Measurements from ENCODE around the gene OTUB1. TPM values are rescaled to one million over a fixed set of nuclear protein-coding genes. Genes with fewer than 3 reads are reported as not detected.

The OTUB1 gene
- total and polyA plus RNA-seq, 2 experiments from 2014 or later = 119 to 269 TPM

- H3K36me3 ChIP-seq = no peaks in the 10 kb centered on the region
- no peak for TF ChIP-seq CTCF (IDR thresholded peaks at IDR 0.05; ENCODE audit: low read depth, low read length)
Observed at GRCh38 chr11:63940786-63941185, 45.5 kb upstream of the OTUB1 start.

GRCh38 chr11:63941901-63942300 lies 44.3 kb upstream of the OTUB1 start:
- no peak for DNase-seq (ENCODE audit: low read depth in 1 of 2, low spot score in 1 of 2)
- no peaks in the 10 kb centered on the region for H3K27me3 ChIP-seq
- H3K9me3 ChIP-seq (ENCODE audit: low read depth) = no peaks in the 10 kb centered on the region
- H3K4me3 ChIP-seq = no peak overlapping the region
- peaks cover 8% of the 10 kb centered on the region for H3K36me3 ChIP-seq
- no peak overlapping the region for H3K27ac ChIP-seq
- TF ChIP-seq CTCF (IDR thresholded peaks at IDR 0.05; ENCODE audit: low read depth, low read length) = no peak
- H3K4me1 ChIP-seq (ENCODE audit: low read depth) = peaks cover 38% of the 10 kb centered on the region

More at GRCh38 chr11:63940786-63941185, 45.5 kb upstream of the OTUB1 start:
- H3K9me3 ChIP-seq (ENCODE audit: low read depth) = no peaks in the 10 kb centered on the region
- no peak overlapping the region for H3K27ac ChIP-seq
- no peak overlapping the region for H3K4me3 ChIP-seq
- peaks cover 38% of the 10 kb centered on the region for H3K4me1 ChIP-seq (ENCODE audit: low read depth)
- no peaks in the 10 kb centered on the region for H3K27me3 ChIP-seq
- no peak for DNase-seq (ENCODE audit: low read depth in 1 of 2, low spot score in 1 of 2)

GRCh38 chr11:63942803-63943202 lies 43.4 kb upstream of the OTUB1 start:
- TF ChIP-seq CTCF (IDR thresholded peaks at IDR 0.05; ENCODE audit: low read depth, low read length) = no peak
- peaks cover 14% of the 10 kb centered on the region for H3K36me3 ChIP-seq
- H3K4me1 ChIP-seq (ENCODE audit: low read depth) = peaks cover 38% of the 10 kb centered on the region
- H3K27ac ChIP-seq = no peak overlapping the region
- no peaks in the 10 kb centered on the region for H3K9me3 ChIP-seq (ENCODE audit: low read depth)
- H3K27me3 ChIP-seq = no peaks in the 10 kb centered on the region
- no peak for DNase-seq (ENCODE audit: low read depth in 1 of 2, low spot score in 1 of 2)
- H3K4me3 ChIP-seq = no peak overlapping the region

DNA sequence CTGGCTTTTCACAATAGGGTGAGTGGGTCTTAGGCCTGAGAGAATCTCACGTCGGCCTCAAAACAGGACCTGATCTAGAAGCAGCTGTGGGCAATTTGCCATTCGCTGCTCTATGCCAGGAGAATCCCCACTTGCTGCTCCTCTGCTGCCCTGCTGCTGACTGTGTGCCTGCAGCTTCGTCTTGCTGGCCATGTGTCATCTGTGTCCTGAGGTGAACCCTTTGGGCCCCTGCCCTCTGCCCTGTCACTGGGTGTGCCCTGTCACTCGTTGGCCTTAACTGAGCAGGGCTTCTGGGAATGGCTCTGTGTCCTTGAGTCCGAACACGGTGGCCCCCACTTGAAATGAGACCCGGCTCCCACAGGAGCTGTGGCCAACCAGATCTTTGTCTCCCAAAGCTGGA lies 41.3 kb upstream of the OTUB1 start:
- H3K27ac ChIP-seq = peak overlapping the region; percentile 90
- TF ChIP-seq CTCF (IDR thresholded peaks at IDR 0.05; ENCODE audit: low read depth, low read length) = no peak

DNA sequence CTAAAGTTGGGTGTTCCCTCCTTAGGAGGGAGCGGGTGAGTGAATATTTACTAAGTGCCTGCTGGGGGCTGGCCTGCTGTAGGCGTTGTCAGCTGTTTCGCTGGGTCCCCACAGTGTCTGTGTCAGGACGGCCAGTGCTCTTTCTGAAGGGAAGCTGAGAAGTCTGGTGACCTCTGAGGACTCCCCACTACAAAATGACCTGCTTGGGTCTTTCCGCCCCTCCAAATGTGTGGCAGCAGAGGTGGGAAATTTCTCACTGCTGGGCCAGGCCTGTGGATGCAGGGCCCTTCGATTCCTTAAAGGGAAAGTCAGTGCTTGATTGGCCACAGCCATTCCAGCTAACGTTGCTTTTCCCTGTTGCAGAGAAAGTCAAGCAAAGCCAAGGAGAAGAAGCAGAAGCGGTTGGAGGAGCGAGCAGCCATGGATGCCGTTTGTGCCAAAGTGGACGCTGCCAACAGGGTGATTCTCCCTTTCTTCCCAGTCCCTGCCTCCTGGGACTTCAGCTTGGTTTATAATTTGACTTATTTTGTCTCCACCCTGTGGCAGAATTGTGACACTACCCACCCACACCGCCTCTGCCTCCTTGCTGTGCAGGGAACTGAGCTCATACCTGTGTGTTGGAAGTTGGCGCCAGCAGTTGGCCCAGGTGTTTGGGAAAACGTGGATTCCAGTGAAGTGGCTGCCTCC lies 40.6 kb upstream of the OTUB1 start:
- DNase-seq (ENCODE audit: low read depth in 1 of 2, low spot score in 1 of 2) = peak; percentile 81 to 83
- TF ChIP-seq CTCF (IDR thresholded peaks at IDR 0.05; ENCODE audit: low read depth, low read length) = peak; percentile 65
- peaks cover 27% of the 10 kb centered on the region for H3K4me1 ChIP-seq (ENCODE audit: low read depth)
- H3K9me3 ChIP-seq (ENCODE audit: low read depth) = no peaks in the 10 kb centered on the region
- H3K27ac ChIP-seq = peak overlapping the region; percentile 90
- no peak overlapping the region for H3K4me3 ChIP-seq
- H3K36me3 ChIP-seq = peaks cover 20% of the 10 kb centered on the region
- no peaks in the 10 kb centered on the region for H3K27me3 ChIP-seq

More for the DNA sequence above, 41.3 kb upstream of the OTUB1 start:
- H3K27me3 ChIP-seq = no peaks in the 10 kb centered on the region
- peaks cover 20% of the 10 kb centered on the region for H3K36me3 ChIP-seq
- no peaks in the 10 kb centered on the region for H3K9me3 ChIP-seq (ENCODE audit: low read depth)
- H3K4me3 ChIP-seq = no peak overlapping the region
- H3K4me1 ChIP-seq (ENCODE audit: low read depth) = peaks cover 33% of the 10 kb centered on the region
- DNase-seq (ENCODE audit: low read depth in 1 of 2, low spot score in 1 of 2) = peak in 1 of 2 donors; percentile 23
